GM21381 (cell line): Measurements from ENCODE around the gene HELZ.
"Not testable (repeated sequence)": the region's sequence is repeated elsewhere in the genome, so short reads cannot be mapped to it uniquely, and the experiment has no call there.

Experiments used
- ATAC-seq: cut with Tn5 transposase; IDR thresholded peaks from one replicate; pipeline ENCODE4 v1.9.1; 2021; ENCODE audit warnings: mild to moderate bottlenecking, moderate library complexity; ENCODE audit not compliant: unreplicated experiment

HELZ gene

GRCh38 chr17:67151717-67152116 is 93.3 kb downstream of the HELZ start:
- no peak for ATAC-seq

DNA sequence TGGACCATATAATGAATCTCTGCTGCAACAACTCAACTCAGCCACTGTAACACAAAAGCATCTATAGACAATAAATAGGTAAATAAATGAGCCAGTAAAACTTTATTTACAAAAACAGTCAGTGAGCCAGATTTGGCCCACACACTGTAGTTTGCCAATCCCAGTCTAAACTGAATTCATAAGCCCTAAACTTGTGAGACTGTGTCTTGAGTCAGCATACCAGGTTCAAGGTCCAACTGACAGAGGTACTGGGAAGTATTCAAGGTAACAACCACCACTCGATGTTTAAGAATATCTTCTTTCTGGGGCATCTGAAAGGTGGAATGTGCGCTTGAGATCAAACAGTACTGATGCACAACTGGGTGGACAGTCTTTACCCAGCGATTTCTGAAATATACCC is 94.2 kb downstream of the HELZ start:
- ATAC-seq = no peak

DNA sequence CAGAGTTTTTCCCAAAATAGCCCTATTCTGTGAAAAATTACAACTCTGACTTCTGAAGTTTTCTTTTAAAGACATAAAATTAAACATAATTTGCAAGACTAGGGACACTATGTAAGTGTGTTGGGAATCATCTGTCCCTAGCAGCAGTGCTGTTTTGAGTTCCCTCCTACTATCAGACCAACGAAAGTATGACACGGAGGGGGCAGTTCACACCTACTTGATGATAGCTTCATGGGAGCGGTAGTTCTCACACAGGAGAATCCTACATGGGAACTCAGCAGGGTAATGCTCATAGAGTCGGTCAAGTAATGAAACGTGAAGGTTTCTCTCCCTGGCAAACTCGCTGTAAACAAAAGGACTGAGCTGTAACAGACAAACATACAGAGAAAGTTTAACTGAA is 96.6 kb downstream of the HELZ start:
- ATAC-seq = no peak

- no peak for ATAC-seq
Measured at GRCh38 chr17:67145183-67145805, 99.7 kb downstream of the HELZ start.

GRCh38 chr17:67143318-67143717 is 101.7 kb downstream of the HELZ start:
- ATAC-seq = no peak

GRCh38 chr17:67142030-67142429 is 103.0 kb downstream of the HELZ start:
- not testable (repeated sequence) for ATAC-seq

DNA sequence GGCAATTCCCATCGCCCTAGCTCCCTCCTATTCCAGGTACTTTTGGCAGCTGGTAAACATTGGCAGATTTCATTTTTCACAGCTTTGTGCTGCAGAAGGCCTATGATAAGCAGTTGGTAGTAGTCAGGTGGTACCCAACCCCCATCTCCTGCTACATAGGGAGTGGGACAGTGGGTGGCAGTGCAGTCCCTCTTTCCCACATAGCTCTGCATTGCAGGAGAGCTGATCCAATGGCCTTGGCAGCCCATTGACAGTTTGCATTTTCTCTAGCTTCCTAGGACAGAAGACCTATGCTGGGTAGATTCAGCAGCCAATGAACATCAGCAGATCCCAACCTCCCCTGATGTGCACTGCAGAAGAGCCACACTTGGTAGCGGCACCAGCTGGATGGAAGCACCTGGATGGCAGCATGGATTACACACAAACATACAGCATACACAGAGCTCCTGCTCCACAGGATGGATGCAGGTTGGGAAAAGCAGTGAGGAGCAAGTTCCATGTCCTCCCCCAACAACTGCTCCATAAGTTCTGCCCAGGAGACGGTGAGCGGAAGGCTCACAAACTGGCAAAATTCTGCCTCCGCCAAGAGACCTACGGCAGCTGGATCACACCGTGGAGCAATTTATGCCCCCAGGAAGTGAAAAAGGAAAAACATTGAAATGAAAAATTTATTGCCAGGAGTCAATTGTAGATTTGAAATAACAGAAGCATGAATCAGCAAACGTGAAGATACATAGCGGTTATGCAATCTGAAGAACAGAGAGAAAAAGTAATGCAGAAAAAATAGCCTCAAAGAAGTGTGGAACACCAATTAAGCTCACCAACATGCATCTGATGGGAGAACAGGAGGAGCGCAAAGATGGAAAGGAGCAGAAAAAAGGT is 105.0 kb downstream of the HELZ start:
- no peak for ATAC-seq

DNA sequence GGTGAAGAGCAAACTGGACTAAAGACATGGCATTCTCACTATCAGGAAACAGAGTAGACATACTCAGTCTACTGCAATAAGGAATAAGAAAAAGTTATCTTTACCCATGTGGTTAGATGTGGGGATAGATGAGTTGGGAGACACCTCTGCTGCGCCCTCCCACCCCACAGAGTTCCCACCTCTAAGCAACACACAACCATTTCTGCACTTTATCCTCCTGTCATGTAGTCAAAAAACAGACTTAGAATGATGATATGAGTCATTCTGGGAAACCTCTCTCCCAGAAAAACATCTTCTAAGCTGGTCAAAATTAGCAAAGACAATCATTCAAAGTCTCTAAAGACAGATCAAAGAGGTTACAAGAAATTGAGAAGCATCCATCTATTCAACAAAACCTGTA is 105.7 kb downstream of the HELZ start:
- no peak for ATAC-seq

DNA sequence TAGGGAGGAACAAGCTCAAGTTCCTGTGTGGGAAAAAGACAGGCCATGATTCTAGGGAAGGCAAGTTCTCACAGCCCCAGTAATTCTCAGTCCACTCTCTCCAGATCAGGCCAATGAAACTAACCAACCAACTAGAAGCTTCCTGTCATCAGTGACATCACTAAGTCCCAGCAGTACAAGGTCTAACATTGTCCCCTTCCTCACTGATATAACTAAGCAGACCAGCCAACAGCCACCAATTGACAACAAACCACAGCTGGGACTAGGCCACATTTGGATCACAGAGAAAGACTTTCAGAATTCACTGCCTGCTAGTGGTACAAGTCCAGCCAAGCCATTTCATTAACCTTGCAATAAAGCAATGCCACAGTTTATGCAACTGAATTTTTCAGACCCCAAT is 106.6 kb downstream of the HELZ start:
- ATAC-seq = no peak

- ATAC-seq = no peak
Measured at GRCh38 chr17:67137860-67138259, 107.1 kb downstream of the HELZ start.

GRCh38 chr17:67137026-67137370 is 108.0 kb downstream of the HELZ start:
- no peak for ATAC-seq

GRCh38 chr17:67136191-67137025 is 108.6 kb downstream of the HELZ start:
- ATAC-seq = no peak

DNA sequence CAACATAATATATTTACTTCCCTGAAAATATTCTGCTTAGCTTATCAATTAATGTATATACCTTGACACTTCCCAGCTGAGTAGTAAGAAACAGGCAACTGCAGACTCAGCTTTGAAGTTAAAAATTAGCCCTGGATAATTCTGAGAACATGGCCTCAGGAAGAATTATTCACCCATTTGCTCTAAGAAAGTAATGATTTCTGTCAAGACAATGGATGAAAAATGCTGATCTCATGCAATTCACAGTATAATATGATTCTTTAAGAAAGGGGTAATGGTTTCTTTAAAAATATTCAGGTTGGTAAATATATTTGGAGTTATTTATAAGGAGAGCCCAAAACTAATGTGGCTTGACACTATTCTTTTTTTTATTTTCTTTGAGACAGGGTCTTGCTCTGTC is 111.8 kb downstream of the HELZ start:
- no peak for ATAC-seq

DNA sequence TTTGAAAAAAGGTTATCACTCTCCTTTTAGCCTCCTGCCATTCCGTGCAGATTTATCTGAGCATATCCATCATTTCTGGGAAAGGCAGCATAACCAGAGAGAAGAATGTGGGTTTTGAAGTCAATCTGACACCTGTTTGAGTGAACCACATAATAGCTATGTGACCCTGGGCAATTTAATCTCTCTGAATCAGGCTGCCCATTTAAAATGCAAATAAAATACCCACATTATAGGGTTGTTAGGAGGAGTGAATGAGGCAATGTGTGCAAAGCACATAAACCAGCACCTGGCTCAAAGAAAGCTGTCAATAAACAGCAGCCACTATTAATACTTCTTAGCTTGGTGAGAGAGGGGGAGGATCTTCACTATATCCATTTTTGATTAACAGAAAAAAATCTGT is 112.6 kb downstream of the HELZ start:
- ATAC-seq = no peak

- no peak for ATAC-seq
Measured at GRCh38 chr17:67130768-67131167, 114.2 kb downstream of the HELZ start.

- no peak for ATAC-seq
Measured at GRCh38 chr17:67129283-67129682, 115.7 kb downstream of the HELZ start.

GRCh38 chr17:67128700-67129099 is 116.3 kb downstream of the HELZ start:
- ATAC-seq = no peak

- no peak for ATAC-seq
Measured at GRCh38 chr17:67127925-67128324, 117.1 kb downstream of the HELZ start.

DNA sequence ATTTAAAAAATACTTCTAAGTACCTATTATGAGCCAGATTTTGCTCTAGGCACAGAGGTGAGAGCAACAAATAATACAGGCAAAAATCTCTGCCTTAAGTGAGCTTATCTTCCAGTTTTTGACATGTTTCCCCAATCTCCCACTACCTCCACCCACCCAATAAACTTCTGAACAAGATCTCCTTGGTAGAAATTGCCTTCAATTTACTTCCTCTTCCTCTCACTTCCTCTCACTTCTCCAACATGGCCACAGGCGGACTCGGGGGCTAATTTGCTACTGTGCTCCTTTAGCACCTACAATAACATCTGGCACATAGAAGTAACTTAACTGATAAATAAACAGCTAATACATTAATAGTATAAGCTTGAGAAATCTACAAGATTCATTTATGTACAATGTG is 118.0 kb downstream of the HELZ start:
- ATAC-seq = no peak

- ATAC-seq = not testable (repeated sequence)
Measured at GRCh38 chr17:67126543-67126942, 118.5 kb downstream of the HELZ start.

DNA sequence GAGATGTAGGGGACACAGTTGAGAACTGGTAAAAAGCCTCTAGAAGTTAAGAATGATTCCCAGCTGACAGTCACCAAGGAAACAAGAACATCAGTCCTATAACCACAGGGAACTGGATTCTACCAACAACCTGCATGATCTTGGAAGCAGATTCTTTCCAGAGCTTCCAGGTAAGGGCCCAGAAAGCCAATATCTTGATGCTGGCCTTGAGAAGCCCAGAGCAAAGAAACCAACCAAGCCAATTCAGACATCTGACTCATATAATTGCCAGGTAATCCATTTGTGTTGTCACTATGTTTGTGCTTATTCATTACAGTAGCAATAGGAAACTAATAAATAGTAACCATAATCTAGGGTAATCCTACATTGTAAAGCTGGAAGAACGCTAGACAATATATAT is 119.1 kb downstream of the HELZ start:
- no peak for ATAC-seq

- ATAC-seq = no peak
Measured at GRCh38 chr17:67125417-67125816, 119.6 kb downstream of the HELZ start.
